BE2C (cell line): ENCODE measurements around the gene ARHGAP24.

Experiments
- DNase-seq: peaks from one replicate; pipeline ENCODE4 v3.0.0-alpha.2; 2020
- H3K27me3 ChIP-seq: fragments of 250-450 bp; sonication (Bioruptor Pico); 2 replicates; pipeline ENCODE4 v1.5.1; 2020; ENCODE audit warnings: mild to moderate bottlenecking
- H3K36me3 ChIP-seq: fragments of 250-450 bp; sonication (Bioruptor Pico); 2 replicates; pipeline ENCODE4 v1.5.1; 2020; ENCODE audit warnings: mild to moderate bottlenecking
- H3K4me1 ChIP-seq: fragments of 250-450 bp; sonication (Bioruptor Pico); 2 replicates; pipeline ENCODE4 v1.5.1; 2020
- H3K4me3 ChIP-seq: 2 replicates; pipeline ENCODE4 v1.5.1; 2011; ENCODE audit warnings: low read depth, low read length
- H3K9me3 ChIP-seq: fragments of 250-450 bp; sonication (Bioruptor Pico); 2 replicates; pipeline ENCODE4 v1.5.1; 2020
- TF ChIP-seq, protein P1 (sequence below): IDR thresholded peaks from 2 replicates; pipeline ENCODE4 v1.5.1; 2012; ENCODE audit warnings: mild to moderate bottlenecking, low read depth, low read length

ARHGAP24 gene

GRCh38 chr4:85777908-85778631 is 303.1 kb downstream of the ARHGAP24 start:
- TF ChIP-seq, protein P1, sequence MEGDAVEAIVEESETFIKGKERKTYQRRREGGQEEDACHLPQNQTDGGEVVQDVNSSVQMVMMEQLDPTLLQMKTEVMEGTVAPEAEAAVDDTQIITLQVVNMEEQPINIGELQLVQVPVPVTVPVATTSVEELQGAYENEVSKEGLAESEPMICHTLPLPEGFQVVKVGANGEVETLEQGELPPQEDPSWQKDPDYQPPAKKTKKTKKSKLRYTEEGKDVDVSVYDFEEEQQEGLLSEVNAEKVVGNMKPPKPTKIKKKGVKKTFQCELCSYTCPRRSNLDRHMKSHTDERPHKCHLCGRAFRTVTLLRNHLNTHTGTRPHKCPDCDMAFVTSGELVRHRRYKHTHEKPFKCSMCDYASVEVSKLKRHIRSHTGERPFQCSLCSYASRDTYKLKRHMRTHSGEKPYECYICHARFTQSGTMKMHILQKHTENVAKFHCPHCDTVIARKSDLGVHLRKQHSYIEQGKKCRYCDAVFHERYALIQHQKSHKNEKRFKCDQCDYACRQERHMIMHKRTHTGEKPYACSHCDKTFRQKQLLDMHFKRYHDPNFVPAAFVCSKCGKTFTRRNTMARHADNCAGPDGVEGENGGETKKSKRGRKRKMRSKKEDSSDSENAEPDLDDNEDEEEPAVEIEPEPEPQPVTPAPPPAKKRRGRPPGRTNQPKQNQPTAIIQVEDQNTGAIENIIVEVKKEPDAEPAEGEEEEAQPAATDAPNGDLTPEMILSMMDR = no peak
- DNase-seq = no peak
- Histone ChIP-seq H3K27me3 (no peaks in the 10 kb centered on the region), H3K4me3 (no peak overlapping the region), H3K4me1 (peaks cover 9% of the 10 kb centered on the region), H3K9me3 (no peaks in the 10 kb centered on the region), H3K36me3 (no peaks in the 10 kb centered on the region)

- DNase-seq = no peak
- Histone ChIP-seq H3K4me1 (peaks cover 4% of the 10 kb centered on the region), H3K4me3 (no peak overlapping the region), H3K27me3 (no peaks in the 10 kb centered on the region), H3K9me3 (no peaks in the 10 kb centered on the region), H3K36me3 (no peaks in the 10 kb centered on the region)
- TF ChIP-seq, protein P1 = no peak
Observed at GRCh38 chr4:85778632-85779131, 303.7 kb downstream of the ARHGAP24 start.

DNA sequence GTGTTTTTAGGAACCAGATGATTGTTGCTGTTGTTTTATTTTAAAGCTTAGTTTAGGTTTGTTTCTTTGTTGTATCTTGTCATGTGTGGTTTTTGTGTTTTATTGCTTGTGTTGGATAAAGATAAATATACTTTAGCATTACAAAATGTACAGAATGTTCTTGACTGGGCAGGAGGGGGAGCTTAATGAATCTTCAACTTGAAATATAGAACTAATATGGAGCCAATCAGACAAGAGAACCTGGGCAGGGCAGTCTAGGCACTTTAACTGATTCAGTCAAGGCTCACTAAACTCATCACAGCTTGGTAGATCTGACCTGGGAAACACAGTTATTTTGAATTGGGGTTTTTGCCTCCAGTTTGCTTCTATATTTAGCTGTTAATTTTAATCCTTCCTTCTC is 304.2 kb downstream of the ARHGAP24 start:
- DNase-seq = no peak
- Histone ChIP-seq H3K9me3 (no peaks in the 10 kb centered on the region), H3K27me3 (no peaks in the 10 kb centered on the region), H3K4me3 (no peak overlapping the region), H3K36me3 (no peaks in the 10 kb centered on the region), H3K4me1 (no peaks in the 10 kb centered on the region; the same call in none of the 2 replicates)
- TF ChIP-seq, protein P1 = no peak

- TF ChIP-seq, protein P1 = no peak
- H3K27me3 ChIP-seq = no peaks in the 10 kb centered on the region
- DNase-seq = no peak
- H3K36me3 ChIP-seq = no peaks in the 10 kb centered on the region
- no peak overlapping the region for H3K4me3 ChIP-seq
- no peaks in the 10 kb centered on the region for H3K9me3 ChIP-seq
- H3K4me1 ChIP-seq = no peaks in the 10 kb centered on the region; the same call in 1 of the 2 replicates
Observed at GRCh38 chr4:85780664-85781063, 305.7 kb downstream of the ARHGAP24 start.

DNA sequence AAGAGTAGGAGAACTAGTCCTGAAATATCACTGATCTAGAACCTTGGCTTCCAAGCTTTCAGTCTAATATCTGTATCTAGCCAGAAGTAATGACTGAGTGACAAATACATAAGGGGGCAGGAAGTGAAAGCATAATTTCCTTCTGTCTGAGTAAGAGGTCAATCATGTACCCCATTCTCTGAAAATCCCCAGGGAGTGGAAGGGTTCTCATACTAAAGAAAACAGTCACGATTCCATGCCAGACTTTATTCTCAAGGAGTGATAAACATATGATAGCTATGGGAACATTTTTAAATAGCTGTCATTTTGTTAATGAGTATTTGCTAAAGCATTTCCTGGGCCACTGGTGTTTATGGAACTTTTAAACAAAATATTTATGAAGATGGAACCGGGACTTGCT is 308.5 kb downstream of the ARHGAP24 start:
- no peaks in the 10 kb centered on the region for H3K4me1 ChIP-seq
- H3K9me3 ChIP-seq = no peaks in the 10 kb centered on the region
- TF ChIP-seq, protein P1 = no peak
- no peak for DNase-seq
- no peaks in the 10 kb centered on the region for H3K27me3 ChIP-seq
- H3K4me3 ChIP-seq = no peak overlapping the region
- no peaks in the 10 kb centered on the region for H3K36me3 ChIP-seq

DNA sequence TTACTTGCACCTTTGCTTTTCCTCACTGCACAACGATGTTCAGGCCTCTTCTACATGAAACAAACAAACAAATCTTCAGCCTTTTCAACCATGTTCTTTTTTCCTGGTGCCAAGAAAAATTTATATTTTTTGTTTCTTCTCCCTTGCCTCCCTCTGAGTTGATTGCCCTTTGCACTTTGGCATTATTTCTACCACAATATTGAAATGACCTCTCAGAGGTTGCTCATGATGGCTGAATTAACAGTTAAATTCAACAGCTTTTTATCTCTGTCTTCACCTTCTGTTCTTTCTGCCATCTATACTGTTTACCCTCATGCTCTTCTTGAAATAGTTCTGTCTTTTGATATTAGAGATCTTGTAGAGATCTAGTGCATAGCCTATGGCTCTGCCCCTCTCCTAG is 308.9 kb downstream of the ARHGAP24 start:
- no peak for DNase-seq
- H3K36me3 ChIP-seq = no peaks in the 10 kb centered on the region
- no peaks in the 10 kb centered on the region for H3K4me1 ChIP-seq
- H3K4me3 ChIP-seq = no peak overlapping the region
- H3K27me3 ChIP-seq = no peaks in the 10 kb centered on the region
- H3K9me3 ChIP-seq = no peaks in the 10 kb centered on the region
- TF ChIP-seq, protein P1 = no peak
